SK-MEL-5 (cell line): ENCODE measurements around the gene ADAMTS17. TPM values are rescaled to one million over a fixed set of nuclear protein-coding genes. Genes with fewer than 3 reads are reported as not detected.

ENCODE experiments used
- DNase-seq: peaks from one replicate; pipeline ENCODE4 v3.0.0-alpha.2; 2016; ENCODE audit warnings: low read depth, low spot score
- in situ Hi-C: cut with HindIII; loops from 2 replicates; pipeline ENCODE4 v1.10.0; 2016; ENCODE audit warnings: low sequenced_read_pairs, high pct_unique_total_duplicates, low pct_unique_long_range_greater_than_20kb
- total RNA-seq: library from RNA; depleted of rRNA; stranded (reverse); fragments of >200 nt; shearing (Covaris generic); gene quantifications from 2 replicates; pipeline ENCODE4 v1.2.3, GENCODE V29; 2014

The ADAMTS17 gene
- total RNA-seq, 1 experiment from 2014 or later: 1.8 TPM

DNA sequence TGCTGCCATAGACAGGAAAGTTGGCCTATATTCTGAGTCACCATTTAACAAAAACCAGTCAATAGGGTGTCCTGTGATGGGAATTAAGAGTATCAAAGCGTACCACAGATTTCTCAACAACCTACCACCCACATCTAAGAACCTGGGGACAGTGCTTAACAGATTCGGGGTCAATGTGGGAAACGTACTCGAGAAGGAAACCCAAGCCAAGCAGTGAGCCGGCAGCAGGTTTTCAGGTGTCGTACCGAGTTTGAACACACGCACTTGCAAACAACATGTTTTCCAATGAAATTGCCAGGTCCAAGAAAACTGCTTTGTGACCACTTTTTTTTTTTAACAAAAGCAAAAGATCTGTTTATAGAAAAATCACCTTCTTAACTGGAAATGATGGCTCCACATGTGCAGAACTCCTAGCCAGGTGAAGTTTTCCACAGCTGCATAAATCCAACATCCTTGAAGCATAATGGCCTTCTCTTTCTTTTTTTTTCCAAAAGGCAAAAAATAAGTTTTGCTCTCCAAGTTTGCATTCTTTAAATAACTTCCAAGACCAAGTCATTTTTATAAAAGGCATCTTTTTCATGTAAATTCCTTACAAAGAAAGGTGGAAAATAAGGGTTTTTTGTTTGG lies 45.7 kb downstream of the ADAMTS17 start:
- in situ Hi-C loops: no loop called here
- DNase-seq: no peak

DNA sequence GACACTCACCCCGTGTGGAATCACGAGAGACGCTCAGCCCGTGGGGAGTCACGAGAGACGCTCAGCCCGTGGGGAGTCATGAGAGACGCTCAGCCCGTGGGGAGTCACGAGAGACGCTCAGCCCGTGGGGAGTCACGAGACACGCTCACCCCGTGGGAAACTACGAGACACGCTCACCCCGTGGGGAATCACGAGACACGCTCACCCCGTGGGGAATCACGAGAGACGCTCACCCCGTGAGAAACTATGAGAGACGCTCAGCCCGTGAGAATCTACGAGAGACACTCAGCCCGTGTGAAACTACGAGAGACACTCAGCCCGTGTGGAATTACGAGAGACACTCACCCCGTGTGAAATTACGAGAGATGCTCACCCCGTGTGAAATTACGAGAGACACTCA lies 49.8 kb downstream of the ADAMTS17 start:
- DNase-seq: no peak
- in situ Hi-C loops: no loop called here

DNA sequence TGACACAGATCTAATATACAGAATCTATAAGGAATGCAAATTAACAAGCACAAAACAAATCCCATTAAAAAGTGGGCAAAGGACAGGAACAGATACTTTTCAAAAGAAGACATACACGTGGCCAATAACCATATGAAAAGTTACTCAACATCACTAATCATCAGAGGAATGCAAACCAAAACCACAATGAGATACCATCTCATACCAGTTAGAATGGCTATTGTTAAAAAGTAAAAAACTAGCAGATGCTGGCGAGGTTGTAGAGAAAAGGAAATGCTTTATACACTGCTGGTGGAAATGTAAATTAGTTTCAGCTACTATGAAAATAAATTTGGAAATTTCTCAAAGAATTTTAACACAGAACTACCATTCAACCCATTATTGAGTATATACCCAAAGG lies 50.7 kb downstream of the ADAMTS17 start:
- DNase-seq: peak; percentile 6
- in situ Hi-C loops: no loop called here

DNA sequence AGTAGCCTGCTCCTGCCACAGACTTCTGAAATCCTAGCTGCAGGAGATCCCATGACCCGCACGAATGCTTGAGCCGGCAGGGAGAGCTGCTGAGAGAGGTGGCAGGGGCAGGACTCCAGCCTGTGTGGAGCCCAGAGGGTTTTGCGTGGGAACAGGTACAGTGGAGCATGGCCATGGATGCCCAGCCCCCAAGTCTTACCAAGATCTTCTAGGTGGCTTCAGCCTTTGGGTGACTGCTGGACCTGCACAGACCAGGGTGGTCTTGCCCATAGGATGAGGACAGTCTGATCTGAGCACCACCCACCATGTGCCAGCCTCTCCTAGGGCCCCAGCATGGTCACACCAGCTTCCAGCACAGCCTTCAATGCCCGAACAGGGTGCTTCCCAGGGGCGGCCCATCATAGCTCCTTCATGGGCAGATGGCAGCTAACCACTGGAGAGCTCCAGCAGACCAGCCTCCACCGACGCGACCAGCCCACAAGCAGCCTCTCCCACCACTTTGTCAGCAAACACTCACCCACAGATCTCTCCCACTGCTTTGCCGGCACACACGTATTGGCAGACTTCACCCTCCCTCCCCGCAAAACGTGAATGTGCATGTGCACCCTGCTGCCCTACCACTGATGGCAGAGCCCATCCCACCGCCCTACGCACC lies 56.0 kb downstream of the ADAMTS17 start:
- DNase-seq: no peak
- in situ Hi-C loops: no loop called here

DNA sequence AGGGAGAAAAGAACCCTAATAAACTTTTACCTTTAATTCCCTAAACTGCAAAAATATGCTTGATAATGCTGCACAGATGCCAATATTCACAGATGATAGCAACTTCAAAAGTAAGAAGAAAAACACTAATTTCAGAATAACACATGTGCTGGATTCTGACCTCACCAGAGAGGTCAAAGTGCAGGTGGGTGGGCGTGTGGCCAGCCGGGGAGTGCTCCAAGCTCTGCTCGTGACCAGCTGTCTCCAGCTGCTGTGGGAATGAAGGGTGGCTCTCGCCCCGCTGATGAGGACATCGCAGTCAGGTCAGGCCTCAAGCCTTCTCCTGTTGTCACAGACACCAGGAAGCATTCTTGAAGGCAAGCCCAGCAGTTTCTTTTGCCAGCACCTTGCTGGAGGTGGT lies 57.1 kb downstream of the ADAMTS17 start:
- no peak for DNase-seq
- in situ Hi-C loops: no loop called here

DNA sequence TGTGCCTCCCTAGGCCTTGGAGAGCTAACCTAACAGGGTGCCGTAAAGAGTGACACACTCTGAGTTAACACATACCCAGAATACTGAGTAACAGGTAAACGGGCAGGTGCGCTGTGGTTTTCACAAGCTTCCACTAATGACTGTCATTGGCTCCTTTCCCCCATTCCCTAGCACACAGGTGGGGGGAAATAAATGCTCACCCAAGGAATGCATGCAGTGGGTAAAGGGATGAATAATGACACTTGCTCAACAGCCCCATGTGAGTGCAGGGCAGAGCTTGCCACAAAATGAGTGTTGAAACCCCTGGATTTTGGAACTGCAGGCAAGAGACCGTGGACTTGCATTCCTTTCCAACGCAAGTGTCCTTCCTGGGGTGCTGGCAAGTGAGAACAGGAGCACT lies 57.6 kb downstream of the ADAMTS17 start:
- in situ Hi-C loops: no loop called here
- DNase-seq: no peak

DNA sequence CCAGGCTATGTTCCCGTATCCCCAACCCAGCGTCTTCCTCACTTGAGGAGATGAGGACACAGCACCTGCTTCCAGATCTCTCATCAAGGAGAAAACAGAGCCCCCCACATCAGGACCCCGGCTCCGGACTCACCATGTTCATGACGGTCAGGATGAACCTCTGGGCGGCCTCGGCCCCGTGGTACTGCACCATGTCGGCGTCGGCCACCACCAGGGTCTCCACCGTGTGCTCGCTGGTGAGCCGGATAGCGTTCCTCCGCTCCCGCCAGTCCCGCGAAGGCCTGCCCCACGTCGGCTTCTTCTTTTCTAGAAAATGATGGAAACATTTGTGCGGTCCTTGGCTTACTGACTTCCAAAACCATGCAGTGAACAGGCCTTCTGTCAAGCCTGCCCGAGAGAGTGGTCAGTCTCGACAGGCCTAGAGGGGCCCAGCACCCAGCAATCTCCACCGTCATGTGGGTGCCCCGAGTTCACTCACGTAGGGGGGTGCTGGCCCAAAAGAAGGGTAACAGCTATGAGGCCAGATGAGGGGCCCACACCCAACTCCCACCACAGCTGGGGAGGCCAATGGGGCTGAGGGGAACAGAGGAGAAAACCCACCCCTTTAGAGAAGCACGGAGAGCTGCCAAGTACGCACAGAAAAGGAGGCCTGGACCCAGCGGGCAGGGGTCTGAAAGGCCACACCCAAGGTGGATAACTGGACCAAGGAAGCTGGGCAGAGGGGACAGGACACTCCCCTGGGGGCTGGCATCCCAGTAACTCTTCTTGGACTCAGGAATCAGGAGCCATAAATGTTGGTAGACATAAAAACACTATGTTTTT lies 60.5 kb downstream of the ADAMTS17 start:
- in situ Hi-C loops: no loop called here
- DNase-seq: no peak

DNA sequence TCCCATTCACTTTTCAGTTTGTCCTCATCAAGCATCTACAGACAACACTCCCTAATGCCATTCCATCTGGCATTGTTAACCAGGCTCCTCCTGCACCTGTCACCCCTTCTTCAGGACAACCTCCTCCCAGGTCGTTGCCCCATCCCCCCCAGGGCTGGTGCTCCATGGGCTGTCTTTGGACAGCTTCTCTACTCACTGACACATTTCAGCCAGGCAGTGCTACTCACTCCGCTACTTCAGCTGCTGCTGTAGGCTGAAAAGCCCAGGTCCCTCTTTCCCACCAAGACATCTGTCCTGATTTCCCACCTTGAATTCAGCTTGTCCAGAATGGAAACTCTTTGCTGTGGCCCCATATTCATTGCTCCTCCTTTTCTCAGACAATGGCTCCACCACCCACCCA lies 61.9 kb downstream of the ADAMTS17 start:
- no peak for DNase-seq
- in situ Hi-C loops: no loop called here

DNA sequence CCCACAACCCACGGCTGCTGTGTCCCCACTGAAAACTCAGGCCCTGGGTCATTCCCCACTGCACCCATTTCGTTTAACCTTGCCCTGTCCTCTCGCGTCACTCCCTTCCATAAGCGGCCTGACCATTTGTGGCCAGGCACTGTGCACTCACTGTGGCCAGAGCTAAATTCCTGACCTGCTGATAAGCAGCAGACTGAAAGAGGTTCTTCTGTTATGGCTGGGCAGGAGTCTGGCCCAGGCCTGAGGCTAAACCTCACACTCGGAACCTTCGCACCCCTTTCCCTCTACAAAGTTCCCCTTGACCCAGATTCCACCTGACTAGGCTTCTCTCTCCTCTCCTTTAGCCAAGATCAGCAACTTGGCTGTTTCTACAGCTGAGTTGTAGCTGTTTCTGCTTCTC lies 62.3 kb downstream of the ADAMTS17 start:
- in situ Hi-C loops: no loop called here
- no peak for DNase-seq

DNA sequence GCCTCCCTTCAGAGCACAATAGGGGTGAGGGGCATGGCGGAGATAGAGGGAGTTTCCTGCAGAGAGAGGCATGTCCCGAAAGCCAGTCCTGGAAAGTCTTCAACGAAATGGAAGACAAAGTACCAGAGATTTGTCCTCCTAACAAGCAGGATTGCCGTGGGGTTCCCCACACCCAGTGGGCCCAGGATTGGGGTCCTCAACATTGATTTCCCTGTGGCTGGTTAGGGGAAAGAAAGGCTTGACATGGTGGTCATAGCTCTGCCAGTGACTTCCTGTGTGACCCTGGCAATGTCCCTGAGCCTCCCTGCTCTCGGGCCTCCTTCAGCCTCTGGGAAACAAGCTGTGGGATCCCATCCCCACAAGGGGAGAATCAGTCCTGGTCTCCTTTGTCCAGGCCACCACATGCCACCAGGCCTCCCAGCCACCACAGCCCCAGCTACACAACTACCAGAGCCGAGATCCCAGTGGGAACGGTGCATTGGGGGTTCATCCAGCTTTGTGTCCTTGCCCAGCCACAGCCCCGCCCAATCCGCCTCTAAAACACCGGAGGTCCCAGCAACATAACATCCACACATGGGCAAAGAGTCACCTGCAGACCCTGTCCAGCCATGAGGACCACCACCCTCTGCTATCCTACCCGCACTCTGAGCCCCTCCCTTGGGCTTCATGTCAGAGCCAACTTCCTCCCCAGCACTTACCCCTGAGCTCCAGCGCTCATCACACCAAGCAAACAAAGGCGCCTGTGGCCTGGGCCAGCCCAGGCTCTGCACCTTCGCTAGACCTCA lies 63.0 kb downstream of the ADAMTS17 start:
- in situ Hi-C loops: no loop called here
- DNase-seq: no peak

DNA sequence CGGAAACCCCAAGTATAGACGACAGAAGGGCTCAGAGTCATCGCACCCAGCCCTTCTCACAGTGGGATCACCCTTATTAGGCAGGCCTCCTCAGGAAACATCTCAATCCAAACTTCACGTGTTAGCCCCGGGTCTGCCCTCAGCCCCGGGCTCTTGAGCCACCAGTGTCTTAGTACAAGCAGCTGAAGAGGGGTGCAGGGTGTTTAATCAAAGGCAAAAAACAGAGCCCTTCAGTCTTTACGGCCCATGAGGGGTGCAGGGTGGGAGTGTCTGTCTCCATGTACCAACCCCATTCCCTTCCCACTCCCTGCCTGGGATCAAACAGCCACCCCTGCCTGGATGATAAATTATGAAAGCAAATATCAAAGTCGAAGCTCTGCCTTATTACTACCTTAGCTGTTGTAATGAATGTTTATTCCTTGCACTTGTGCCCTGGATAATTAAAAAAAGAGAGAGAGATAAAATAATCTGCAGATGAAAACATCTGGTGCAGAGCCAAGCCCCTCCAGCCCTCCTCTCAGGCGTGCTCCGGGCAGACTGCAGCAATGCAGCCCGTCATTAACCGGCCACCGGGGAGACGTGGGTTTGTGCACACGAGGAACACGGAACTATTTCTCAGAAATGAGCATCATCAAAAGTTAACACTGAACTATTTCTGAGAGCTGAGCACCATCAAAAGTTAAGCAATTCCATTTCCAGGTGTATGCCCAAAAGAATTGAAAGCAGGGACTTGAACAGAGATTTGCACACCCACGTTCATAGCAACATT lies 64.5 kb downstream of the ADAMTS17 start:
- in situ Hi-C loops: no loop called here
- no peak for DNase-seq

DNA sequence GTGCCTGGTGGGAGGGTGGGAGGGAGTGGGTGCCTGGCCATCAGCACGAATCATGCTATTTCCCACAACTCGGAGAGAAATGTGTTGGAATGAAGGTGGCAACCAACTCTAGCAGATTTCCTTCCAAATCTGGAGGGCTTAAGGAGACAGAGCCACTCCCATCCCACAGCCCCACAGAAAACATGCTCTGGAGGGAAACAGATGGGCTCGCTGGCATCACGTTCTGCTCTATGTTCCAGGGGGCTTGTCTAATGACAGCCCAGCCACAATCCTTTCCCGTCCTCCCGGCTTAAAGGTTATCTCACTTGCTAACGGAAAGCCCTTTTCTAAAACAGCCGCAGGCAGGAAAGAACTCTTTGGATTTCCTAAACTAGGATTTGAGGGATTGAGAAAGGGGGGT lies 65.3 kb downstream of the ADAMTS17 start:
- in situ Hi-C loops: no loop called here
- DNase-seq: no peak

DNA sequence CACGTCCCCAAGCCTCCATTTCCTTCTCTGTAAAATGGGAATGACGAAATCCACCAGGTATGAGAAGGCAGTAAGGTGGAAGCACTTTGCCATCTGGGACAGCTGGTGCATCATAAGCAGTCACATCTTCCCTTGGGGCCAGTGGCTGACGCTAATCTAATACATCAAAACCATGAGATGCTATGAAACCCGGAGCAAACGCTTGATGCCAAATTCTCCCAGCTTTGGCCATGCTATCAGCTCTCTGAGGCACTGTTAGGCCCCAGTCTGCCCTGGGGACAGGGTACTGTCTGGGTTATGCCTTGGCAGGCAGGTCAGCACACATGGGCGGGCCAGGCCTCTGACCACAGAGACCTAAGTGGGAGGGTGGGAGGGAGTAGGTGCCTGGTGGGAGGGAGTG lies 66.1 kb downstream of the ADAMTS17 start:
- in situ Hi-C loops: no loop called here
- no peak for DNase-seq

DNA sequence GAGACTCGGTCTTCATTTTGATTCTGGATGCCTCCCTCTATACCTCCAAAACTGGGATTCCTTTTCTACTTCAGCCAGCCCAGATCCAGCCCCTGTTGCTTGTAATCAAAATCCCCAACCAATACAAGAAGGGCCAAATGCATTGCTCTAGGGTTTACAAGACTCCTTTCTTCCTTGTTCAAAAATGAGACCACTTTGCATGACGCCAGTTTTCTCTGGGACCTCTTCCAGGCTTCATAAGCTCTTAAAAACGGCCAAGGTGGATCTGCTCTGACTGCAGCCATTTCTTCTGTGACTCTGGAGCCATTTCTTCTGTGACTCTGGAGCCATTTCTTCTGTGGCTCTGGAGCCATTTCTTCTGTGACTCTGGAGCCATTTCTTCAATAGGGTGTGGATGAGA lies 71.9 kb downstream of the ADAMTS17 start:
- DNase-seq: no peak
- in situ Hi-C loops: no loop called here

DNA sequence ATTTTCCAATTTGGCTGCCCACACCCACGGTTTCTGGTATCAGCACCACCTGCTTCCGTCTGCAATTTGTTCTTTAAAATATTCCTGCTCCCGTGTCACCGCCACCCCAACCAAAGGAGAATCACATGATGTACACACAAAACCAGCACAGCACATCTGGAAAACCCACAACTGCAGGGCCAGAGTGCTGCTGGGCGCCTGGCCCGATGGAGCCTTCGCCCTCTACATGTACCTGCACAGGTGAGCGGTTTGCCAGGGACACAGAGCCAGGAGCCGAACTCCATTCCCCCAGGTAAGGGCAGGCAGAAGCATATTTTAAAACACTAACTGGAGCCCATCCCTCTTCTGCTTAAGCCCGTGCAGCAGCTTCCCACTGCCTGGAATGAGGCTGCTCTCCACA lies 75.6 kb downstream of the ADAMTS17 start:
- no peak for DNase-seq
- in situ Hi-C loops: no loop called here

DNA sequence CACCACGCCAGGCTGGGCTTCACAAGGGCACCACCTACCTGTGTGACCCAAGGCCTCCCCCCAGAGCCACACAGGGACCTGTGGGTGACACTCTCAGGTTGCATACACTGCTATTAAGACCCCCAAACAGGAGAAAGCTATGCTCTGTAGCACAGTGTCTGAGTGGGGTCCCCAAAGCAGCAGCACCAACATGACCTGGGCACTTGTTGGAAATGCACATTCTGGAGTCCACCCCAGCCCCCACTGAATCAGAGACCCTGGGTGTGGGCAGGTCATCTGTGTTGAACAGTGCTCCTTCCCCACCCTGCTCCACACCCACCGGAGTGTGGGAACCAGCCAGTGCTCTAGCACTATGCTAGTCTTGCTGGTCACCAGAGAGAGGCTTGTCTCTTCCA lies 76.1 kb downstream of the ADAMTS17 start:
- in situ Hi-C loops: no loop called here
- DNase-seq: no peak

DNA sequence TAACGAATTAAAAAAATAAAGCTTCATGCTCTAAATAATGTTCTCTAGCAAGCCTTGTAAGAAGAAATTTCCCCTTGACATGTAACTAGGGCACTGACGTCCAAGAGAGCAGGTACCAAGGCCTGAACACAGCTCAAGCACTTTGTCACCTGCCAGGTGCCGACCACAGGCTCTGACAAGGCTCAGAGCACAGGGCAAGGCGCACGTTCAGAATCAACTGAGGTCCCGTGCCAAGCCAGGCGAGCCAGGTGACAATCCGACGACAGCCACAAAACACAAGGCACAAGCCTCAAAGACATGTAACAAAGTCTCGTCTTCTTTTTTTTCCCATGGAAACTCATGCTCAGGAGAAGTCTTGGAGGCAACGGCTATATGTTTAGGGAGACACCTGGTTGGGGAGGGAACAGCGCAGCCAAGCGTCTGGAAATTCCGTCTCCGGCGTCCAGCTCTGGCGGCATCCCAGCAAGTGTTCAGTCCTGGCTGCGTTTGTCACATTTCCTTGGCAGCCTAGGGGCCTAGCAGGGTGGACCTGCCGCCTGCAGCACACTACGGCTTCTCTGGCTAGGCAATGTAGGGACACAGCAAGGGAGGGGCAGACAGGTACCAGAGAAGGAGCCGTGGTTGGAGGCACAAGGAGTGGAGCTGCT lies 76.7 kb downstream of the ADAMTS17 start:
- no peak for DNase-seq
- in situ Hi-C loops: no loop called here
